Omental fat pad (tissue), 4 donors: ENCODE data around the gene NFIB. TPM values are rescaled to one million over a fixed set of nuclear protein-coding genes. Genes with fewer than 3 reads are reported as not detected.
A peak's percentile ranks its signal among the peaks of the same experiment; 100 is the strongest.

ENCODE experiments used
- ATAC-seq: fragments of 150-250 bp; one replicate; pipeline ENCODE4 v1.9.1; 2016; ENCODE audit warnings: mild to moderate bottlenecking, moderate library complexity; ENCODE audit not compliant: low FRiP score
- DNase-seq: peaks from one replicate; pipeline ENCODE4 v3.0.0-alpha.2; 2019; ENCODE audit warnings: low spot score
- CTCF ChIP-seq, 3 donors: fragments of 450-650 bp; IDR thresholded peaks; one replicate each; pipeline ENCODE4 v1.5.1; 2016 to 2017; ENCODE audit warnings: antibody characterized with exemption in 3 of 3, mild to moderate bottlenecking in 3 of 3, moderate library complexity in 2 of 3
- total RNA-seq, 4 donors: library from RNA; depleted of rRNA; stranded (reverse); fragments of >200 nt; gene quantifications; one replicate each; pipeline ENCODE4 v1.1.0, GENCODE V29; 2016

The NFIB gene
- total RNA-seq, 4 donors from 2014 or later: 55.1 to 265 (median 106) TPM

- no peak for TF ChIP-seq CTCF (IDR thresholded peaks at IDR 0.05)
- no peak for ATAC-seq
- no peak for DNase-seq
Observed at GRCh38 chr9:14277761-14278160, 36.2 kb downstream of the NFIB start.

DNA sequence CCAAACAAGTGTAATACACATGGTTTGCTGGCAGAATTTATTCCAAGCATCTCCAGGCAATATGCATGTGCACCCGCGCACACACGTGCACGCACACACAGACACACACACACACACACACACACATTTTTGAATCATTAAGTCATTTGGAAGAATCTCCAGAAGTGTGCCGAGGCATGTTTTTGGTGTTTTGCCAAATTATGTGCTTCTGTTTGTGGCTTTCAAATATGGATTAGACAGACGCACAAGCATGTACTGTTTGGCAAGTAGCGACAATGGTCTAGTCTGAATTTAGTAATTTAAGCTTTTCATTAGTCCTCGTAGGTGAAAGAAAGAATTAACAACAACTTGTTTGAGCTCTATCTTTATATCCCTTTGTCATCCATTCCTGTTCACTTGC lies 36.7 kb downstream of the NFIB start:
- DNase-seq (no peak), ATAC-seq (no peak)
- no peak for TF ChIP-seq CTCF (IDR thresholded peaks at IDR 0.05)

GRCh38 chr9:14275331-14275730 lies 38.6 kb downstream of the NFIB start:
- TF ChIP-seq CTCF (IDR thresholded peaks at IDR 0.05): no peak
- DNase-seq (no peak), ATAC-seq (no peak)

DNA sequence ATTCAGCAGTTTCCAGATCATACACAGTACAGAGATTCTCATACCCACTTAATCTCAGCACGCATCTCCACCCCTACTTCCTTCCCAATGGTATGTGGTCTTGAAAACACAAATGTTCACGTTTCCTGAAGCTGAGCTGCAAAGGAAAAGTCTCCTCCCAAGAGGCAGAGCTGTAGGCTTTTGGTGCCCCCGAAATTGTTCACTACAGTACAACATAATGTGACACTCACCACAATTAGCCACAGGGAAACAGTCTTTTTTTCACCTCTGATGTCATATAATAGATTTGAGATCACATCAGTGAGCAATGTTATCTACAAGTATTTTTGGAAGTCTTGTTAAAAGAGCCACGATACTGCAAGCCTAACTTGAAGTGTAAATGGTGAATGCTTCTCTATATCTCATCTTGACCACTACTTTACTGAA lies 40.2 kb downstream of the NFIB start:
- no peak for DNase-seq
- no peak for ATAC-seq
- TF ChIP-seq CTCF (IDR thresholded peaks at IDR 0.05): no peak

DNA sequence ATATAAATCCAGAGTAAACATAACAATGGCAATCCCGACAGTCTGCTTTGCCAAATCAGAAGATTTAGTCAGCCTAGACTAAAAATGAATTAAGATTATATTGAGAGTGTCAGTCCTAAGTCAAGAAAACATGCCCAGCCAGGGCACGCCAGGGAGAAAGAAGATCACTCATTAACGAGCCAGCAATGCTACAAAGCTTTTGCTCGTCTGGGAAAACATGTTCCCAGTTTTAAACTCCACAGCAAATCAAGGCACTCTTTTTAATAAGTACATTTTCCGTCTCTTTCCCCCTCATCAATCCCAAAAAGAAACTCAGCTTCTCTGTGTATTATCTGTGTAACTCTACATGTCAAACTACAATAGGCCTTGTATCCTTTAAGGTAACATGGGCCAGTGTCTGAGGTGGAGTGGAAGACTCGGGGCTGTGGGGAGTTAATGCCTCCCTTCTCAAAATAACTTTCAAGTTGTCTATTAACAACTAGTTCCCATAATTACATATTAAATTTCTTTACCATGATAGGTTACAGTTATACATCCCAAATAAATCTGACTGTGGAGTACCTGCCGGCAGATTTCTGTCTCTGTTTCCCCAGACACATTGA lies 40.9 kb downstream of the NFIB start:
- no peak for ATAC-seq
- no peak for TF ChIP-seq CTCF (IDR thresholded peaks at IDR 0.05)
- DNase-seq: no peak

DNA sequence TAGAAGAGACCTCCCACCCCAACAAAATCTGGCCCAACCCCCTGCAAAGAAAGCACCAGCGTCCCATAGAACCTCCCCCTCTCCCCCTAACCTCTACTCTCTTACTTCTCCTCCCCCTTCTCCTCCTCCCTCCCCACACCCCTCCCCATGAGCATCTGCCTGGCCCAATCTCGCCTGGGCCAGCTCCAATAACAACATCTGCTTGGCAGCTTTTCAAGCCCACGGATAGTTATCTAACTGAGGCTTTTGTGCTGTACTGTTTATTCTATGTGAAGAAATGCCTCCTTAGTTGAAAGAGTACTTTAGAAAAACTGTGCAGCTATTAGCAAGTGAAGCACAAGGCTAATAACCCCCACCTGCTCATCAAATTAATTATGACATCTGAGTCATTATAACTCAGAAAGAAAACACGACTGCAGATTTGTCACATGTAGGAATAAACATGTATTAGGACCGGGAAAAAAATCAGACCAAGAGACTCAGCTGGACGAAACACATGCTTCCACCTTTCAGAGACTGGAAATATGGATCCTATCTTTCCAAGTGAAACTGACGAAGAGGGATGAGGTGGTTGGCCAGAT lies 42.8 kb downstream of the NFIB start:
- ATAC-seq: peak; percentile 50
- DNase-seq: no peak
- no peak for TF ChIP-seq CTCF (IDR thresholded peaks at IDR 0.05)
